IPS DF 4.7 (cell line): ENCODE results near the gene PEDS1.
"Not testable (repeated sequence)": the region's sequence is repeated elsewhere in the genome, so short reads cannot be mapped to it uniquely, and the experiment has no call there.

Source experiments
- DNase-seq: peaks from one replicate; pipeline ENCODE4 v3.0.0-alpha.2; 2013; ENCODE audit warnings: low spot score; ENCODE audit errors: extremely low read depth

Gene PEDS1

DNA sequence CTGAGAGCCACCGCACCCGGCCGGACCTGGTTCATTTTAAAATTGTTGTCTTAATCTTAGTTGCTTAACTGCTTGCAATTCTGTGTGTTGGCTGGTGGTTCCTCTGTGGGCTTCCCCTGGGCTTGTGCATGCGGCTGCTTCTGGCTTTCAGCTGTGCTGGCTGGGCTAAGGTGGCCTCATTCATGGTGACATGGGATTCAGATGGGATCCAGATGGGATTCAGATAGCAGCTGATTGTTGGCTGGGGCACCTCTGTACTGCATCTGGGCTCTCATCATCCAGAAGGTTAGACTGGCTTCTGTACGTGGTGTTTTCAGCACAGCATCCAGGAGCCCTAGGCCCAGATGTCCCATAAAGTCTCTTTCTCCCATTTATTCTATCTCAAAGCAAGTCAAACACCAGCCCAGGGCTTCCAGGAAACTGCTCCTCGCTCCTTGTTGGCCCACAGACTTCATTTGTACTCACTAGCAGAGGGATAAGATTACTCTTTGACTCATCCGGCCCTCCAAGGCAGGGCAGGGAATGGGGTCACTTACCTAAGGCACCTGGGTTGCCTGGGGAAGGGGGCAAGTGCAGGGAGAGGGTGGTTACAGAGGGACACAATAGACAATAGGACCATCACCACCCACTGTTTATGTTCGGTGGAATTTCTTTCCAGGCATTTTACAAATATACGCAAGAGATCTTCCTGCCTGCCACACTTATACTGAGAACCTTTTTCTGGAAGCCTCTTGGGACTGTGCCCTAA is 10.2 kb upstream of the PEDS1 start:
- no peak for DNase-seq

DNA sequence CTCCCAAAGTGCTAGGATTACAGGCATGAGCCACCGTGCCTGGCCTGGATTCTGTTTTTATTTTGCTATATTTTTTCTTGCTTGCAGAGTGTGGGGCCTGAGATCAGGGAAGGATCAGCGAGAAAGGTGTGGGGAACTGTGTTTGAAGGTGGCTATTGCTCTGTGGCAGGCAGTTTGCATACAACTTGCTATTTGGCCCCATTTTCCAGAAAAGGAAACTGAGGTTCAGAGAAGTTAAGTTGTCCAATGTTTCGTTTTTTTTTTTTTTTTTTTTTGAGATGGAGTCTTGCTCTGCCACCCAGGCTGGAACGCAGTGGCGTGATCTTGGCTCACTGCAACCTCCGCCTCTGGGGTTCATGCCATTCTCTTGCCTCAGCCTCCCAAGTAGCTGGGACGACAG is 8.0 kb upstream of the PEDS1 start:
- DNase-seq = not testable (repeated sequence)

DNA sequence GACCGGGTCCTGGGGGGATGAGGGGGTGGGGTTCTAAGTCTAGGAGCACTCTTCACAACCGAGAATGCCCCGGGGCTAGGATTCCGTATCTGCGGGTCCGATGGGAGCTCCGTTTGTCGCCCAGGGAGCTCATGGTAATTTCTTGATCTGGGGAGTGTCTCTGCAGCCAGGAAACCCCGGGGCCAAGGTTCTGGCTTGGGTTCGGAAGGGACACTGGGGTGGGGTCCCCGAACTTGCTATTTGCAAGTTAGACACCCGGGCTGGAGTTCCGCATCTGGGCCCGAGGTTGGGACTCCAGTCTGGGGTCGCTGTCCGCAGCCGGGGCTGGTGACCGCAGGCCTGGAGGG is 397 bp downstream of the PEDS1 start:
- no peak for DNase-seq

DNA sequence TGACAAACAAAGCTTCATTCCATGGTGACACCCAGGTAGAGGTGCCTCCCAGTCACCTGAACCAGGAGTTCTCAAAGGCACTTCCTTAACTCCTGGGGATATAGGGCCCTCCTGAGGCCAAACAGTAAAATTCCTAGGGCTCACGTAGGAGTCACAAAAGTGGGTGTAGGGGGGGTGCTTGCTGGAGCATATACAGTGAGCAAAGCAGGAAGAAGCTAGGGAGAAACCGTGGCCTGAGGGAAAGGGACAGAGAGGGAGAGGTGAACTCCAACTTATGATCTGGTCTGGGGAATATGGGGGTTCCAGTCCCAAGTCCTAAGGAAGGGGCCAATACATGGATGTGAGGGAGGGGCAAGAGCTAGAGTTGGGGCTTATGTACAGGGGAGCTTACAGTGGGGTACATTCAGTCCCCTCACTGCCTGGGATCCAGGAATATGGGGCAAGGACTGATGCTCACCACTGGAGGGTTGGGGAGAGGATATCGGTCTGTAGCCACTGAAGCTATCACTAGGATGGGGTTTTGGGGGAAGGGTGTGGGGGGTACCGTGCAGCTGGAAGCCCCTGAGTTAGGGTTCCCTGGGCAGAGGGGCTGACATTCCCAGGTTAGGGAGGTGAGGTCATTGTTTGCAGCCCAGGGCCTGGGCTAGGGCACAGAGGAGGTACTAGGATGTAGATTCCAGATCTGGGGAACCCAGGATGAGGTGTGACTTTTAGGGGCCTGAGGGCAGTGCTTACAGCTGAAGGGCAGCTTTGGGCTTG is 950 bp downstream of the PEDS1 start:
- DNase-seq = no peak

DNA sequence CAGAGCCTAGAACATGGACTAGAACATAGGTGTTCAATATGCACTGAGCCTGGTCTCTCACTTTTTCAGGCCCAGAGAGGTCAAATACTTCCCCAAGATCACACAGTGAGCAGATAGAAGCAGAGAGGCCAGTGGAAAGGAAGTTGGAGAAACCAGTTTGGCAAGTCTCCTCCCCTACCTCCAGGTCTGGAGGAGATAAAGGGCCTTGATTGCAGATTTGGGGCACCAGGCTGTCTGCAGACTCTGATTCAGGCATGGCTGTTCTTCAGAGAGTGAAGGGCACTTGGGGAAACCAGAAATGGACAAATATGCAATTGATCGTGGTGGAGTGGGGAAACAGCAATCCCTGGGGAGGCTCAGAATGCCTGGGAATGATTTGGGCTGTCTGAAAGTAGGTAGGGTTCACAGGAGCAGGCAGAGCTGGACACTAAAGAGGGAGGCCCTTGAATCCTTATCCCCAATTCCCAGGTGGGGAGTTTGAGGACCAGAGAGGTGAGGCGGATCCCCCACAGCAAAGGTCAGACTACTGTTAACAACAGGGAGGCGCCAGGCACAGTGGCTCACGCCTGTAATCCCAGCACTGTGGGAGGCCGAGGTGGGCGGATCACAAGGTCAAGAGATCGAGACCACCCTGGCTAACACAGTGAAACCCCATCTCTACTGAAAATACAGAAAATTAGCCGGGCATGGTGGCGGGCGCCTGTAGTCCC is 2.3 kb downstream of the PEDS1 start:
- no peak for DNase-seq

DNA sequence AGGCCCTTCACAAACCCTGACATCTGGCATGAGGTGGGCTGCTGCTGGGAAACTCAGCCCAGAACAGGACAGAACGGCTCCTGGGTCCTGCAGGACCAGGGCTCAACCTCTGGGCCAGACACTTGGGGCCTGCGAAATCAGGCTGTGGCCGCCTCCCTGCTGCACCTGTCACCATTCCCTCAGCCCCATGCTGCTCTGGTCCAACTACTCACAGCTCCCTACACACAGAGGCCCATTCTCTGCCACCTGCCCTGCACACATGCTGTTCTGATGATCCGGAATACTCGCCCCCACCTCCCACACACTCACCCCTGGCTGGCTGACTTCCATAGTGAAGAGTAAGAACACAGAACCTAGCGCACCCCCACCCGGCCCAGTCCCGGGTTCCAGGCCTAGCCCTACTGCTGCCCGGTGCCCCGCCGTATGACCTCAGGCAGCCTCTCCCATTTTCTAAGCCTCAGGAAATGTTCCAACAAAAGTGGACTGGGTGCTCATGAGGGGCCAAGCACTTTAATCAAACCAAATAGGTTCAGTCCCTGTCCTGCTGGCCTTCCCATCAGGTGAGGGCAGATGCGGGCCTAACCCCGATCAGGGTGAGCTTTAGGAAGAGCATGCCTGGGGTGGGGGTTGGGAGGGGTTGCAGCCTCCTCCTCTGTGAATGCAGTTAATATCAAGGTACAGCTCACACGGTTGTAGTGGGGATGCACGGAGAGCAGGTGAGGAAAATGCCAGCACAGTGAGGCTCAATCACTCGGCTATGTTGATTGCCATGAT is 3.9 kb downstream of the PEDS1 start:
- no peak for DNase-seq

DNA sequence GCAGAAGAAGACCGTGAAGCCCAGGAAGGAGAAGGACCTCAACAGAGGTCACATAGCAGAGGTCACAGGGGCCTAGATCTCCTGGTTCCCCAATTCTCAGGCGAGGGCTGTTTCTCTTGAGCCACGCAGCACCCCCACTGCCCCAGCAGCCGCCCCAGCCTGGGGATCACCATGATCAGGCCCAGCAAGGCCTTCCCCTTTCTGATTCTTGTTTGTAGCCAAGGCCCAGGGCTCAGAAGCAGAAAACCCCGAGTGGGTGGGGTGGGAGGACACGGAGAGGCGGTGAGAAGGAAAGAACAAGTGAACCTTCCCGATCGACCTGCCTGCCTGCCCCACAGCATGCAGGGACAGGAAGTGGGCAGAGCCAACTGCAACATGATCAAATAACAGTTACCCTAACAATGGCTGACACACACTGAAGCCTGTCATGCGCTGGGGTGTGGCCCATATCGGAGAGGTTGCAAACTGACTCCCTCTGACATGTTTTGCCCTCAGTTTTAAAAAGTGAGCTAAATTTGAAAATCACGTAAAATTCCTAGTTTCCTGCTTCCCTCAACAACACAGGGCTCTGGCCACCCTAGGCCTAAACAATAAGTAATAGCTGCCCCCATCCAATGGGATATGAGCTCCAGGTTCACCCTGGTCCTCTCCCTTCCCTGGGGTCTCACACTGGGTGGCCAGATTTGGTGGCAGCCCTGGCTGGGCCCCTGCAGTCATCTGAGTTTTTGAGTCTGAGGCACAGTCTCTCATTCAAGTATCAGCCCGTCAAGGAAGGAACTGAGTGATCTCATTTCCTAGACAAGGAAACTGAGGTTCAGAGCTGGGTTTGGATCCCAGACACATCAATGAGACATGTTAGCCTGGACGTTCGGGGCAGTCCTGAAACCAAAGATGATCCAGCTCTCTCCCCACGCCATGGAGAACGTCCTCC is 6.5 kb downstream of the PEDS1 start:
- DNase-seq = no peak

DNA sequence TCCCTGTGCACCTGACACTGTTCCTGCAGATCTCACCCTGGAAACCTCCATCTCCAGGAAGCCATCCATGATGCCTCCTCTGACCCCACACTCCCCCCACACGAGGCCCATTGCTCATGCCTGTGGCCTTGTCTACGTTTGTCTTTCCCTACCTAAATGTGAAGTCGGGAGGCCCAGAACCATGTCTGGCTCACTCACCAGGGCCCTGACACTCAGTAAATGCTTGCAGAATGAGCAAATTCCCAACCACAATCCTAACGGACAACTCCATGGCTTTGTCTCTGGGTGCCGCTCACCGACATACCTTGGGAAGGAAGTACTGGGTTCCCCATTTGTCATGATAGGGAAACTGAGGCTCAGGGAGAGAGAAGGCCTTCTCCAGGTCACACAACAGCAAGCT is 7.3 kb downstream of the PEDS1 start:
- no peak for DNase-seq

DNA sequence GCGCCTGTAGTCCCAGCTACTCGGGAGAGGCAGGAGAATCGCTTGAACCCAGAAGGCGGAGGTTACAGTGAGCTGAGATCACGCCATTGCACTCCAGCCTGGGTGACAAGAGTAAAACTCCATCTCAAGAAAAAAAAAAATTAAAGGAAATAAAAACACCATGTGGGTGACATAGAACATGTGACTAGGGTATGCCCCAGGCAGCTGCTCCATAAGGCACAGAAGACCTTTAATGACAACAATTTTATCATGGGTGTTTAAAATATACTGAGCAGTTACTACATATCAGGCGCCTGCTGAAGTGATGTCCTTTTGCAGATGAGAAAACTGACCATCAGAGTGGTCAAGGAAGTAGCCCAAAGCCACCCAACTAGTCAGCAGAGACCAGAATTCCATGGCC is 8.0 kb downstream of the PEDS1 start:
- DNase-seq = no peak

DNA sequence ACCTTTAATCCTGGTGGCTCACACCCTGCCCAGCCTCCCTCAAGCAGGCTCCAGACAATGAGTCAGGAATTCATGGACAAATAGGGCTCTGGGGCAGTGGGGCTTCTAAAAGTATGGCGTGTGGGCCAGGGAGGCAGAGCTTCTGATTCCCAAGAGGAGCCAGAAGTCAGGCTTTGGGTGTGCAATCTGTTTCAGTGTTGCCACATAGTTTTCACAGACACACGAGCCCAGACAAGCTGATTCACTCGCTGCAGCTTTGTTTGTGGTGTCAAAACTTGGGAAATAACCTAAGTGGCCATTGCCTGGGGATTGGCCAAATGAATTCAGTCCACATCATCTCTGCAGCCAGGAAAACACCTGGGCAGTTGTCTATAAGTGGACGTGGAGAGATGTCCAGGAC is 9.2 kb downstream of the PEDS1 start:
- no peak for DNase-seq

DNA sequence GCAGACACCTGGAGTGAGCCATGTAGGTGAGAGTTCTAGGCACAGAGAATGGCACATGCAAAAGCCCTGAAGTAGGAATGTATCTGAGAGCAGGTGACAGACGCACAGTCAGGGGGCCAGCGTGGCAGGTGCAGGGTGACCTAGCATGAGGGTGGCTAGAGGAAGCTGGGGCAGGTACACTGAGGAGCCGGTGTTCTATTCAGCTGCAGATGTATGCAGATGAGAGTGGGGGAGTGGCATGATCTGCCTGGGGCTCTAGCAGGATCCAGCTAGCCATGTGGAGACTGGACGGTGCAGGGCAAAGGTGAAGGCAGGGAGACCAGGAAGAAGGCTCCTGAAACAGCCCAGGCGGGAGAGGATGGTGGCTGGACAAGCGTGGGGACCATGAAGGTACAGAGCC is 10.7 kb downstream of the PEDS1 start:
- DNase-seq = no peak

DNA sequence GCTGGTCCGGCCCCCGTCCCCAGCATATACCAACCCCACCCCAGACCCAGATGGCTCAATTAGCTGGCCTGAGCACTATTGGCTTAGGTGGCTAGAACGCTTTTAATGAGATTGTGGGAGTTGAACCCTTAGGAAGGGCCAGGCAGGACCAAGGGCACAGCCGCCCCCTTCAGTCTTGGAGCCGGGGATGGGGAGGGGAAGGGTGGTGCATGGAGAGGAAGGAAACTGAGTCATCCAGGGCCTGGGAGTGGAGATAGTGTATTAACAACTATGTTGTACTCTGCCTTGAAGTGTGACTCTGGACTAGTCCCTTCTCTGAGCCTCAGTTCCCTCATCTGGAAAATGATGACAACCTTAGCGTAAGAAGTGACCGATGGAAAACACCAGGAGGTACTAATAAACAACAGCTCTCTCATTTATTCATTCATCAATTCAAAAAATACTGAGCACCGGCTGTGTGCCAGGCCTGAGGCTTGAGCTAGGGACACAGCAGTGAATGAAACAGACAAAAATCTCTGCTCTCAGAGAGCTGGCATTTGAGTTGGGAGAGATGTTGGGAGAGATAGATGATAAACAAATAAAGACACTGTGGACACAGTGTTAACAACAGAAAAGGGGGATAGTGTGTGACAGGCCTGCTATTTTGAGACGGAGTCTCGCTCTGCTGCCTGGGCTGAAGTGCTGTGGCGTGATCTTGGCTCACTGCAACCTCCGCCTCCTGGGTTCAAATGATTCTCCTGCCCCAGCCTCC is 11.5 kb downstream of the PEDS1 start:
- DNase-seq = no peak

DNA sequence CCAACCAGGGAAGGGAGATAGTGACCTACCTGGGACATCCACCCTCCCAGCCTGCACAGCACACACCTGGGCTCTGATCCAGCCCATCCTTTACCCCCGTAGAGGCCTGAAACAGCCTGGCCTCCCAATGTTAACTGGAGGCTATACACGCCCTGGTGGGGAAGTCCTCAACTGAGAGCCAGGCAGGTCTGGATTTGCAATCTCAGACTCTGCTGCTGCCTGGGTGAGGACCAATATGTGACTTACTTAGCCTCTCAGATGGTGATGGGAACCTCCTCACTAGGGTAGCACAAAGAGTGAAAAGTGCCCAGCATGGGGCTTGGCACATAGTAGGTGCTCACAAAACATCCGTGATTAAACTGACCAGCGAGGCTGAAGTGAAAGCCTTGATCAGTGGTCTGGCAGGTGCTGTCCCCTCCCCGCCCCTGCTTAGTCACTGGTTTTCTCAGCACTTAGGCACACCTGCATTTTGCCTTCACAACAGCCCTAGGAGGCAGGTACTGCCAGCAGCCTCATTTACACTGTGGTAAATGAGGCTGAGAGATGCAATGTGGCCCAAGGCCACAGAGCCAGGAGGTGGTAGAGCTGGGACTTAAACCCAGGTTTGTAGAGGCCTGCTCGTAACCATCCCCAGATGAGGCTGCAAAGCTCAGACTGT is 12.4 kb downstream of the PEDS1 start:
- no peak for DNase-seq

DNA sequence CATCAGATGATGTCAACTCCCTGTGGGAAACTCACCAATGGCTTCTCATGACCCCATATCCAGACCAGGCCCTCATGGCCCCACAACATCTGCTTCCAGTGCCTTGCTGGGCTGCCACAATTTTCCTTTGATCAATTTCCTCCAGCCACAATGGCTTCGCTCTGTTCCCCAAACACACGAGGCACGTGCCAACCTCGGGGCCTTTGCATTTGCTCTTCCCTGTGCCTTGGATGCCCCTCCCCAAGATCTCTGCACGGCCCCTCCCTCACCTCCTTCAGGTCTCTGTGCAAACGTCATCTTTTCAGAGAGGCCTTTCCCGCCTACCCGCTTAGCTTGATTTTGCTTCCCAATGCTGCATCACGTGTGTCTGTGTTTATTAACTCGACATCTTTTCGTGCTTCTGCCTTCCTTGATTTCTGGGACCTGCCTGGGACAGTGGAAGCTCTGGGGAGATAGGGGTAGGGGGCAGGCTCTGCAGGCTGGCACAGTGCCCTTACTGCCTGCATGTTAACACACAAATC is 13.1 kb downstream of the PEDS1 start:
- no peak for DNase-seq

DNA sequence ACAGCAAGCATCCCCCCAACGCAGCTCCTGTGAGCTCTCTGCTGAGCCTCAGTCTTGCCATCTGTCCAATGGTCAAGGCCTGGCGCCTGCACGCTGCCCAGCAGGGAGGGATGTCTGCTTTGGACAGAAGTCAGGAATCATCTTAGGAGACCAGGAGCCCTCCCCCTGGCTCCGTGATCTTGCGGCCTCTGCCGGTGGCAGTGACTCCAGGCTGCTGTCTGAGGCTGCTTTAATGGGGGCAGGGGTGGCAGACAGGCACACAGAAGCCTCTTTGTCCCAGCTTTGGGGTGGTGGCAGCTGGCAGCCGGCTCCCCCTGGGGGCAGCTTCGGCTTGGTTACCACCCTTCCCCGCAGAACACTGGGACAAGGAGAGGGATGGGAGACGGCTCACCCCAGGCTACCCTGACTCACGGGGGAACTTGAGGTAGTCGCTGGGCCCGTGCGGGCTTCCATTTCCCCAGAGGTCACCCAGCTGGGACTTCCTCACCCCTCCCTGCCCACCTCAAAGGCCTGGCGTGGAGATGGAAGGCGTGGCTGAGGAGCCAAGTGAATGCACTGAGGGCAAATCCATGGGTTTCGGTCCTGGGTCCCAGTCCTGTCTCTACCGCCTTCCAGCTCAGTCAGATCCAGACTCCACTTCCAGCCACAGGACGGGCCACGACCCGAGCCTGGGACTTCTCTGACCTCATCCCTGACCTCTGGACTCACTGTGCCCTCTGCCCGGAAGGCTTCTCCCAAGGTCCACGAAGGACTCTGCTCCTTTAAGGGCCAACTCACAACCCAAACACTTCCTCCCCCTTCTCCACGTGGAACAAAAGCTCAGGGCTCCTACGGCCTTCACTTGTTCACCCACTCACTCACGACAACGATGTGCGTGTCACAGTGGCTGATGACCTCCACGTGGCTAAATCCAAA is 14.8 kb downstream of the PEDS1 start:
- no peak for DNase-seq

DNA sequence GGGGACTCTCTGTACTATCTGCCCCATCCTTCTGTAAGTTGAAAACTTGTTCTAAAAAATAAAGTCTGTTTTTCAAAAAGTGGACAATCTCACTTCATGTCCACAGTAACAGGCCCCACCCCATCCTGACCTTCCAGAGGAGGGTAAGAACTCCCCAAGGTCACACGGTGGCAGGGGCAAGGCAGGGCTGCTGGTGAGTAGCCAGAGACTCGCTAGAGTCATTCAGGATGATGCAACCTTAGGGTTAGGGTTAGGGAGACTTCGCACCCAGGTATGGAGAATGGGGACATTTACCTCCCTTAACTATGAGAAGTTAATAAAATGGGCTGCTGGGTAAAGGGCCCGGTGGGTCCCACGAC is 15.4 kb downstream of the PEDS1 start:
- DNase-seq = no peak

DNA sequence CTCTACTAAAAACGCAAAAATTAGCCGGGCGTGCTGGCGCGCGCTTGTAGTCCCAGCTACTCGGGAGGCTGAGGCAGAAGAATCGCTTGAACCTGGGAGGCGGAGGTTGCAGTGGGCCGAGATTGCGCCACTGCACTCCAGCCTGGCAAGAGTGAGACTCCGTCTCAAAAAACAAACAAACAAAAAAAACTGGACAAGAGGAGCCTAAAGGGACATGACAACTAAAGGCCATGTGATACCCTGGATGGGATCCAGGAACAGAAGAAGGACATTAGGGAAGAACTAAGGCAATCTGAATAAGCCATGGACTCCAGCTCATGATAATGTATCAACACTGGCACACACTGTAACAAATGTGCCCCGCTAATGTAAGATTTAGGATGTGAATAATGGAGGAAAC is 15.8 kb downstream of the PEDS1 start:
- DNase-seq = not testable (repeated sequence)
